Peyer's patch (tissue), 4 donors: ENCODE data around the gene ZSCAN25.

Experiments used
- POLR2A ChIP-seq, 2 donors: fragments of 450-650 bp; IDR thresholded peaks; one replicate each; pipeline ENCODE4 v1.5.1; 2017; ENCODE audit warnings: antibody characterized with exemption in 2 of 2, mild to moderate bottlenecking in 2 of 2, moderate library complexity in 2 of 2
- TF ChIP-seq, protein P1 (sequence below), 6 experiments: fragments of 450-650 bp in 4 of 6; fragments of 200-600 bp in 2 of 6; sonication (generic) in 1 of 6; IDR thresholded peaks; one replicate each; pipeline ENCODE4 v1.5.1; 2017 to 2019; ENCODE audit warnings: antibody characterized with exemption in 6 of 6, mild to moderate bottlenecking in 3 of 6, moderate library complexity in 1 of 6

DNA sequence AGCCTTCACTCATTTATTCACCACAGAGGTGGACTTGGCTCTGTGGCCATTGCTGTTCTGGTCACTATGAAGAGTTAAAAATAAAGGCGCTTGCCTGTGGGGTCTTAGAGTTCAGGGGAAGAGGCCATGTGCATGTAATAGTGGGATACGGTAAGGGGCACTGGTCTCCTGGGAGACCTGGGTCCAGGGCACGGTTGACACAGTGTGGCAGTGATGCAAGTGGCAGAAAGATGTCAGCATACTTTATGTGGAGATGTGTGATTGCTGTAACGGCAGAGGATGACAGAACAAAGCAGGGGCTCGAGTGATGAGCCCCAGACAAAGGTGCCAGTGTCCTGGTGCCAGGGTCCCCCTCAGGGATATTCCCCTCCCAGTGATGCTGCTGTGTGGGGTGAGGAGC, 8.6 kb downstream of the ZSCAN25 start:
- TF ChIP-seq, protein P1, sequence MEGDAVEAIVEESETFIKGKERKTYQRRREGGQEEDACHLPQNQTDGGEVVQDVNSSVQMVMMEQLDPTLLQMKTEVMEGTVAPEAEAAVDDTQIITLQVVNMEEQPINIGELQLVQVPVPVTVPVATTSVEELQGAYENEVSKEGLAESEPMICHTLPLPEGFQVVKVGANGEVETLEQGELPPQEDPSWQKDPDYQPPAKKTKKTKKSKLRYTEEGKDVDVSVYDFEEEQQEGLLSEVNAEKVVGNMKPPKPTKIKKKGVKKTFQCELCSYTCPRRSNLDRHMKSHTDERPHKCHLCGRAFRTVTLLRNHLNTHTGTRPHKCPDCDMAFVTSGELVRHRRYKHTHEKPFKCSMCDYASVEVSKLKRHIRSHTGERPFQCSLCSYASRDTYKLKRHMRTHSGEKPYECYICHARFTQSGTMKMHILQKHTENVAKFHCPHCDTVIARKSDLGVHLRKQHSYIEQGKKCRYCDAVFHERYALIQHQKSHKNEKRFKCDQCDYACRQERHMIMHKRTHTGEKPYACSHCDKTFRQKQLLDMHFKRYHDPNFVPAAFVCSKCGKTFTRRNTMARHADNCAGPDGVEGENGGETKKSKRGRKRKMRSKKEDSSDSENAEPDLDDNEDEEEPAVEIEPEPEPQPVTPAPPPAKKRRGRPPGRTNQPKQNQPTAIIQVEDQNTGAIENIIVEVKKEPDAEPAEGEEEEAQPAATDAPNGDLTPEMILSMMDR (IDR thresholded peaks at IDR 0.05) = no peak
- TF ChIP-seq POLR2A (IDR thresholded peaks at IDR 0.05) = no peak
